Cardiac fibroblast (primary cell): ENCODE data around the gene DHRS7.

Experiments used
- DNase-seq, 2 donors: peaks; one replicate each; pipeline versions ENCODE4 v3.0.0 to v3.0.0-alpha.2; 2010; ENCODE audit warnings: low read depth in 2 of 2
- H3K4me3 ChIP-seq, 2 donors: replicated peaks in 1 of 2; 1 replicate in 1 of 2; 2 replicates in 1 of 2; pipeline ENCODE4 v1.5.1; 2011; ENCODE audit warnings: low read depth in 2 of 2, low read length in 2 of 2, mild to moderate bottlenecking in 2 of 2, moderate library complexity in 1 of 2
- CTCF ChIP-seq: IDR thresholded peaks from one replicate; pipeline ENCODE4 v1.5.1; 2011; ENCODE audit warnings: low read depth, mild to moderate bottlenecking, low read length, inconsistent platforms

DHRS7 gene

GRCh38 chr14:60175255-60175902, 10.2 kb upstream of the DHRS7 start:
- no peak for TF ChIP-seq CTCF
- no peak overlapping the region for H3K4me3 ChIP-seq
- DNase-seq, result no peak

GRCh38 chr14:60174352-60175254, 9.4 kb upstream of the DHRS7 start:
- no peak for DNase-seq
- TF ChIP-seq CTCF, result no peak

GRCh38 chr14:60171690-60172089, 6.5 kb upstream of the DHRS7 start:
- H3K4me3 ChIP-seq, result no peak overlapping the region
- no peak for TF ChIP-seq CTCF
- no peak for DNase-seq

More at GRCh38 chr14:60174352-60175254, 9.4 kb upstream of the DHRS7 start:
- H3K4me3 ChIP-seq, result no peak overlapping the region

GRCh38 chr14:60170948-60171347, 5.8 kb upstream of the DHRS7 start:
- TF ChIP-seq CTCF, result no peak
- no peak overlapping the region for H3K4me3 ChIP-seq
- no peak for DNase-seq

- TF ChIP-seq CTCF, result no peak
- DNase-seq, result no peak
- H3K4me3 ChIP-seq, result no peak overlapping the region
Measured at GRCh38 chr14:60169722-60170121, 4.5 kb upstream of the DHRS7 start.

- TF ChIP-seq CTCF, result no peak
- no peak overlapping the region for H3K4me3 ChIP-seq
- DNase-seq, result no peak
Measured at GRCh38 chr14:60166142-60166541, 944 bp upstream of the DHRS7 start.
